DND-41 (cell line): ENCODE data around the gene RAMP3.

Source experiments
- EZH2 ChIP-seq: IDR thresholded peaks from 3 replicates; pipeline ENCODE4 v1.6.1; 2012; ENCODE audit warnings: borderline replicate concordance, low read depth, mild to moderate bottlenecking, moderate library complexity, low read length, inconsistent platforms; ENCODE audit not compliant: severe bottlenecking
- TF ChIP-seq, protein P1 (sequence below): IDR thresholded peaks from 2 replicates; pipeline ENCODE4 v1.5.1; 2012; ENCODE audit warnings: borderline replicate concordance, low read length, moderate library complexity, mild to moderate bottlenecking; ENCODE audit not compliant: poor library complexity, severe bottlenecking; ENCODE audit errors: extremely low read depth

- TF ChIP-seq, protein P1, sequence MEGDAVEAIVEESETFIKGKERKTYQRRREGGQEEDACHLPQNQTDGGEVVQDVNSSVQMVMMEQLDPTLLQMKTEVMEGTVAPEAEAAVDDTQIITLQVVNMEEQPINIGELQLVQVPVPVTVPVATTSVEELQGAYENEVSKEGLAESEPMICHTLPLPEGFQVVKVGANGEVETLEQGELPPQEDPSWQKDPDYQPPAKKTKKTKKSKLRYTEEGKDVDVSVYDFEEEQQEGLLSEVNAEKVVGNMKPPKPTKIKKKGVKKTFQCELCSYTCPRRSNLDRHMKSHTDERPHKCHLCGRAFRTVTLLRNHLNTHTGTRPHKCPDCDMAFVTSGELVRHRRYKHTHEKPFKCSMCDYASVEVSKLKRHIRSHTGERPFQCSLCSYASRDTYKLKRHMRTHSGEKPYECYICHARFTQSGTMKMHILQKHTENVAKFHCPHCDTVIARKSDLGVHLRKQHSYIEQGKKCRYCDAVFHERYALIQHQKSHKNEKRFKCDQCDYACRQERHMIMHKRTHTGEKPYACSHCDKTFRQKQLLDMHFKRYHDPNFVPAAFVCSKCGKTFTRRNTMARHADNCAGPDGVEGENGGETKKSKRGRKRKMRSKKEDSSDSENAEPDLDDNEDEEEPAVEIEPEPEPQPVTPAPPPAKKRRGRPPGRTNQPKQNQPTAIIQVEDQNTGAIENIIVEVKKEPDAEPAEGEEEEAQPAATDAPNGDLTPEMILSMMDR: no peak
- no peak for TF ChIP-seq EZH2
Measured at GRCh38 chr7:45157286-45157652, 322 bp upstream of the RAMP3 start.
